ENCODE data around the gene LKAAEAR1.

Gene LKAAEAR1

DNA sequence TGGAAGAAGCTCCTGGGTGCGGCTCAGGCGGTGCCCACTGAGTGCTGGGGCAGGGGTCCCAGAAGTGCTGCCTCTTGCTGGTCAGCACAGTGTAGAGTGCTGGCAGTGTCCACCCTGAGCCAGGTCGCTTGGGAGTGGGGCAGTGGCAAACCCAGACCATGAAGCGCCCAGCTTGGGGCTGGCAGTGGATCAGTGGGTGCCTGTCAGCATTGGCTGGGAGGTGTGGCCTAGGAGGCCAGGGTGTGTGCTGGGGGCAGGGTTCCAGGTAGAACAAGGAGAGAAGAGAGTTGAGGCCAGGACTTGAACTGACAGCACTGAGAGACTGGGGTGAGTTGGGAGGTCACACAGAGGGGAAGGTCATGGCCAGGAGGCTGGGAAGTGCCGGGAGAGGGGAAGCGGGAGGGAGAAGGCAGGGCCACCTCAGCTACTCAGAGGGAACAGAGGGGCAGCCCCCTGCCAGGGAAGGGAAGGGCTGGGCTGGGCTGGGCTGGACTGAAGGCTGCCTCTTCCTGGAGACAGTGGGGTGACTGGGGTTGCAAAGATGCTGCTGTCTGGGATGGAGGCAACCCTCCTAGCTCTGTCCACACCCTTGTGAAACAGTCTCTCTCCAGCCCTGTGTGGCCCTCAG lies 17.1 kb downstream of the LKAAEAR1 start:
- no peak for DNase-seq (ENCODE audit: low read depth in 2 of 3, low spot score in 1 of 3)

- peak; percentile 51 to 61 (median 56) for DNase-seq (ENCODE audit: low read depth in 2 of 3, low spot score in 1 of 3)
Observed at GRCh38 chr20:64065974-64066343, 18.2 kb downstream of the LKAAEAR1 start.

DNA sequence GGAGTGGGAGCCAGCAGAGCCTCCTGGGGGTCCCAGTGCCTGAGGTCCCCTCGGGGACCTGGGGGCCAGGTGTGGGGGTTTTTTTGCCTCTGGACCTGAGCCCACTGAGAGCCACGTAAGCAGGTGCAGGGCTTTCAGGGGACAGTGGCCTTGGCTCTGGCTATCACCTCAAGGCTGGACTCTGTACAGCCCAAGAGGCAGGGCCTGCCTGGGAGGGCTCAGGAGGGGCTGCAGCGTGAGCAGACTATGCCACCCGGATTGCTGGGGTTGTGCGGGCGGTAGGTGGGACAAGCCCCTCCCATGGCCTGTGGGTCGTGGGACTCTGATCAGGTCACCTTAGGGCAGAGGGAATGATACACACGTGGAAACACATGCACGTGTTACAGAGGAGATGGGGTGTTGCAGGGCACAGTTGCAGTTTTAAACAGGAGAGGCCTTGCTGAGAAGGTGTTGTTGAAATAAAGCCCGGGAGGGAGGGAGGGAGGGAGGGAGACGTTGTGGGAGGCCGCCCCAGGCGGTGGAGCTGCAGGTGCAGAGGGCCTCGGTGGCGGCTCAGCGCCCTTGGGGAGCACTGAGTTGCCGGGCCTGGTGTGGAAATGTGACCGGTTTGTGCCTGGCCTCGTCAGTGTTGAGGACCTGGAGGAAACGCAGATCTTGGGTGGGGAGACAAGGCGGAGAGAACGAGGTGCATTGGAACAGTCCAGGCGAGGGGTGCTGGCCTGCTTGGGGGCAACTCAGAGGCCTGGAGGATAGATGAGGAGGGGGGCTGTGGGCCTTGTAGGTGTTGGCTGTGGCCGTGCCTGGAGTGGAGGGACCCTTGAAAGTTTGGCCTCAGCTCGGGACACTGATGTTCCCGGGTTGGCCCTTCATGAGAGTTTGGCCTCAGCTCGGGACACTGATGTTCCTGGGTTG lies 18.9 kb downstream of the LKAAEAR1 start:
- DNase-seq (ENCODE audit: low read depth in 2 of 3, low spot score in 1 of 3): no peak

GRCh38 chr20:64064145-64064698 lies 20.0 kb downstream of the LKAAEAR1 start:
- DNase-seq (ENCODE audit: low read depth in 2 of 3, low spot score in 1 of 3): no peak

DNA sequence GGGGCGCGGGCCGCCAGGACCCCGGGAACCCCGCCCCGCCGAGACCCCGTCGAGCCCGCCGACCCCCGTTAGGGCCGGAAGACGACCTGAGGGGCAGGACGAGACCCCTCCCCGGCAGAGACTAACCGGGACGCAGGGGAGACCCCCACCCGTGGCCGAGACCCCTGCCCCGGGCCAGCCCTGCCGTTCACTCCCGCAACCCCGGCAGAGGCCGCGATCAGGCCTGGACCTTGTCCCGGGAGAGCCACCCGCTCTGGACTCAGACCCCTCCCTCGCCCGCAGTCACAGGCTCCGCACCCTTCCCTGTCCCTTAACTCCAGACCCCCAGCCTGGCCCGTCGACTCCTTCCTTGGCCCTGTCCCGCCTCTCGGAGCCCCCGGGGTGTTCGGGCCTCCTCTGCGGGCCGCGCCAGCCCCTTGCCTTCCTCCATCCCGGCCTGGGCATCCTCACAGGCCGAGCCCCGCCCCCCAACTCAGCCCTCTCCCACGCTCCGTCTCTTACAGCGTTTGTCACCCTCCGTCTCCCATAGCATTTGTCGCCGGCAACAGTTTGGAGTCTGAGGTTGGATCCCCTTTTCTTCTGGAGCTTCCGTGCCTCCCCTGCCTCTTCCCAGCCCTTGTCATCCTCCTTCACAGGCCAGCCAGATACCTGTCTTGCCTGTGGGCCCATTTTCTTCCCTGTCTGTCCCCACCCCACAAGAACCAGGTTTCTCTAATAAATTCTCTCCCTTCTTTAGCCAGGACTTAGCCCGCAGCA lies 20.6 kb downstream of the LKAAEAR1 start:
- no peak for DNase-seq (ENCODE audit: low read depth in 2 of 3, low spot score in 1 of 3)

- DNase-seq (ENCODE audit: low read depth in 2 of 3, low spot score in 1 of 3): peak; percentile 89 to 94 (median 94)
Observed at GRCh38 chr20:64062596-64063388, 21.4 kb downstream of the LKAAEAR1 start, which contains the start of gene TCEA2. TCEA2 (plus strand) TSS chr20:64063198; CDS start chr20:64063313, 115 bp downstream.

GRCh38 chr20:64062276-64062595 lies 22.0 kb downstream of the LKAAEAR1 start:
- DNase-seq (ENCODE audit: low read depth in 2 of 3, low spot score in 1 of 3): no peak

DNA sequence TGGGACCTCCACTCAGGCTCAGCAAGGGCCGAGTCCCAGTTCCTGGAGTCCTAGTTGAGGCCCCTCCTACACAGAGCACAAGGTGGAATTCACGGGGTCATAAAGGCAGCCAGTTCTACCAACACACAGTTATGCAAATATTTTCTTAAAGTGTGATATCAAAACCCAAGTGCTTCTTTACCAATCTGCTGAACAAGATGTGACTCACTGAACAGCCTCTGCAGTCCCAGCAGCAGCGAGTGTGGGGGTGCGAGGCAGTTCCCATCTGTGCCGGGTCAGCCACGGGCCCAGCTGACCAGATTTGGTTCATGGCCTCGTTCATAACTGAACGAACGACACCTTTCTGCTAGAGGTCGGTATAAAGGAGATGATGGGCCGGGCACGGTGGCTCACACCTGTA lies 25.7 kb downstream of the LKAAEAR1 start:
- DNase-seq (ENCODE audit: low read depth in 2 of 3, low spot score in 1 of 3): no peak

DNA sequence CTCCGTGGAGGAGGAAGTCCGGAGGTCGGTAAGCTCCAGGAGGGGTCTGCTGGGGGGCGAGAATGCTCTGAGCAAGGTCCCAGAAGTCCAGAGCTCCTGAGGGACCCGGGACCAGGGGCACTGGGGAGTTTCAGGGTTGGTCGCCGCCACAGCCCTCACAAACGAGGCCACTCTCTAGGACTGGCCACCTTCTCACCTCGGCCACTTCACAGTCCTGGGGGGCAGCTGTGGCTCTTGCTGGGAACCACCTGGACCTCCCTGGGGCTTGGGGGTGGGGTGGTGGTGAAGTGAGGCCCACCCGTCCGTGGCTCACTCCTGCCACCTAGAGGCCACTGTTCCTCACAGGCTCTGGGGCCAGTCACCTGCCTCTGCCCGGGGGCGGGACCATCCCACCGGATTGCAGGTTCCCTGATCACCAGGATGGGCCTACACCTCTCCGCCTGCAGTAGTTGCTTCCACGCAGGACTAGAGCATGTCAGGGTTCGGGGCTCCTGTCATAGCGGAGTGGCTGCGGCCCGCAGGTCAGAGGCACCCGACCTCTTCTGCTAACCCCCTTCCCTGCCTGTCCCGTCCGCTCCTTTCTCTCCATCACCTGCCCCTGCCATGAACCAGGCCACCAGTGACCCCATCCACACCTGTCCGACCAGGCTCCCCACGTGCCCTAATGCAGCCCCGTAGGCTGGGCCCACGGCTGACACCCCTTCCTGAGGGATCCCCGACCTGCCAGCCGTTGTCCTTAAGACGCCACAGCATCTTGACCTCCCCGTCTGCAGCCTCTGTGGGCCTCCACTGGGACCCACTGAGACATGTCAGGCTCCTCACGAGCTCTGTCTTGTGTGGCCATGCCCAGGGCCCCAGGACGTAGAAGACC lies 26.3 kb downstream of the LKAAEAR1 start:
- DNase-seq (ENCODE audit: low read depth in 2 of 3, low spot score in 1 of 3): peak; percentile 68 to 88 (median 77)

GRCh38 chr20:64056889-64057627 lies 27.1 kb downstream of the LKAAEAR1 start:
- DNase-seq (ENCODE audit: low read depth in 2 of 3, low spot score in 1 of 3): no peak

DNA sequence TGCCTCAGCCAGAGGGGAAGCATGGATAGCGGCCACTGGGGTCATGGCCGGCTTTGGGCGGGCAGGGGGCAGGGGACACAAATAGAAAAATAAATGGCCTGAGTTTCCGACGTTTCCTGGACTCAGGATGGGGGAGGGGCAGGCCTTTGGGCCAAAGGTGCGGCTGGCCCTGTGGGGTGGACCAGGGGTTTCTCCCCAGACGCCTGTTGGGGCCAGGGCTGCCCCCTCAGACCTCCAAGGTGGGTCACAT lies 27.6 kb downstream of the LKAAEAR1 start:
- no peak for DNase-seq (ENCODE audit: low read depth in 2 of 3, low spot score in 1 of 3)

DNA sequence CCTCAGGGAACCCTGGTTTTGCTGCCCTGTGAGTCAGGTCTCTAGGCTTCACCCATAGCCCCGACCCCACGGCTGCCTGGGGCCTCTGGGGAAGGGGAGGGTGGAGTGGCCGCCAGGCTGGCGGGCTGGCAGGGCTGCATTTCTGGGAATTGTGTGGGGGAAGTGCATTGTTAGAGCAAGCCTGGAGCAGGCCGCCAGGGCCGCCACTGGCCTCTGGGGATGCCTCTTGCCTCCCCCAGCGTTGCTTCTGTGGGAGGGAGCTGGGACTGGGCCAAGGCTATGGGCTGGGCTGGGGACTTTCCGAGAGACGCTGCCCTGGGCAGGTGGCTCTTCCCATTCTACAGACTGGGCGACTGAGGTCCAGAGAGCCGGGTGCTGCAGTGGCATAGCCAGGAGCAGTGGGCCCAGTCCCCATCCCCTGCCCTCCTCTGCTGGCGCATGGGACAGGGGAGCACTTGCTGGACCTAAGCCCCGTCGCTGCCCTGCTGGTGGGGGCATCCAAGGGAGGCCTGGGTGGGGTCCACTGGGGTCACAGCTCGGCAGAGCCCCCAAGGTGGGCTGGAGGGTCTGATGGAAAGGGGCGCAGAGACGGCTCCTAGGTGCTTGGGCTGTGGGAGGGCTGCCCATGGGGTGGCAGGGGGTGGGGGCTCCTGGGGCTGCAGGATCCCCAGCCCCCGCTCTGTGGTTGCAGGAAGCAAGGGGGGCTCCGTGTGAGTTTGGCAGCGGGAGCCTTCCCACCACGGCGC lies 28.1 kb downstream of the LKAAEAR1 start:
- no peak for DNase-seq (ENCODE audit: low read depth in 2 of 3, low spot score in 1 of 3)

- no peak for DNase-seq (ENCODE audit: low read depth in 2 of 3, low spot score in 1 of 3)
Observed at GRCh38 chr20:64055396-64055892, 28.8 kb downstream of the LKAAEAR1 start.

- DNase-seq (ENCODE audit: low read depth in 2 of 3, low spot score in 1 of 3): no peak
Observed at GRCh38 chr20:64053841-64054661, 30.1 kb downstream of the LKAAEAR1 start.

GRCh38 chr20:64052987-64053840 lies 31.0 kb downstream of the LKAAEAR1 start:
- no peak for DNase-seq (ENCODE audit: low read depth in 2 of 3, low spot score in 1 of 3)

GRCh38 chr20:64052326-64052722 lies 31.9 kb downstream of the LKAAEAR1 start:
- DNase-seq (ENCODE audit: low read depth in 2 of 3, low spot score in 1 of 3): no peak
